ENCODE measurements around the gene TRIP10. TPM values are rescaled to one million over a fixed set of nuclear protein-coding genes. Genes with fewer than 3 reads are reported as not detected.

The TRIP10 gene
- total and polyA plus RNA-seq, 2 of the 8 experiments (the other 6 are each of a cell fraction or from before 2014, with no cell fraction given), result 27.8 to 69.5 TPM

GRCh38 chr19:6729573-6730152 is 9.8 kb upstream of the TRIP10 start:
- peak overlapping the region; percentile 13 to 41 (median 28); a peak in 3 of 8 replicates for H3K4me3 ChIP-seq (ENCODE audit: extremely low read depth in 1 of 4, insufficient read depth in 2 of 4, low read depth in 3 of 4, low read length in 4 of 4)
- H3K23me2 ChIP-seq (ENCODE audit: low read depth, low read length), result no peaks in the 10 kb centered on the region
- H3K9me3 ChIP-seq (ENCODE audit: insufficient read depth in 2 of 2, low read depth in 1 of 2, low read length in 1 of 2), result no peaks in the 10 kb centered on the region
- H4K91ac ChIP-seq (replicated peaks; ENCODE audit: insufficient read length, low read length), result no peak overlapping the region
- H2BK5ac ChIP-seq (ENCODE audit: low read depth, low read length), result no peak overlapping the region
- ChIA-PET POLR2A (ENCODE audit: partially characterized antibody) (interaction anchor here (1.0 to 3.2 kb wide), 5 partner anchors 9 to 25 kb away, joined by 3 to 14 read pairs (median 4); partner anchors contain the start of gene GPR108), CTCF (ENCODE audit: partially characterized antibody) (interaction anchor here (0.6 to 2.3 kb wide), 5 partner anchors 9 to 213 kb away, joined by 3 to 6 read pairs (median 3); no protein-coding TSS in a partner anchor)
- peak overlapping the region; percentile 26 to 50 for H3K4me2 ChIP-seq (ENCODE audit: insufficient read depth in 1 of 2, low read depth in 2 of 2, low read length in 2 of 2)
- no peak overlapping the region for H3K27ac ChIP-seq (ENCODE audit: low read depth, low read length)
- no peak overlapping the region for H4K5ac ChIP-seq (ENCODE audit: insufficient read length, low read depth, low read length)
- H3K23ac ChIP-seq (ENCODE audit: insufficient read length), result no peak overlapping the region
- no peak overlapping the region for H2AK5ac ChIP-seq (ENCODE audit: low read depth, low read length)
- TF ChIP-seq SP4 (IDR thresholded peaks at IDR 0.05; ENCODE audit: low read length) (no peak), NANOG (IDR thresholded peaks at IDR 0.05; ENCODE audit: insufficient read depth, low read depth, low read length, poor library complexity, severe bottlenecking) (no peak), SIN3A (conservative IDR thresholded peaks at IDR 0.05 in 1 of 2, IDR thresholded peaks at IDR 0.05 in 1 of 2; ENCODE audit: low read depth in 1 of 2, low read length in 2 of 2) (no peak), HDAC2 (IDR thresholded peaks at IDR 0.05; ENCODE audit: borderline replicate concordance in 1 of 2, low read depth in 2 of 2, low read length in 2 of 2) (no peak), ZNF274 (IDR thresholded peaks at IDR 0.05; ENCODE audit: borderline replicate concordance, extremely low read depth, low read length) (no peak)
- H3K9ac ChIP-seq (replicated peaks in 1 of 4; ENCODE audit: extremely low read depth in 1 of 4, low read depth in 3 of 4, low read length in 3 of 4), result no peak overlapping the region
- peaks cover 0 to 14% (median 9%) of the 10 kb centered on the region in 4 experiments; a peak in 6 of 7 replicates for H3K4me1 ChIP-seq (replicated peaks in 1 of 4; ENCODE audit: control insufficient read depth in 3 of 4, insufficient read depth in 4 of 4, low read length in 3 of 4)
- no peak overlapping the region for H2BK20ac ChIP-seq (ENCODE audit: low read length)
- no peaks in the 10 kb centered on the region for H3K79me2 ChIP-seq (ENCODE audit: control insufficient read depth in 1 of 2, insufficient read depth in 2 of 2, low read length in 2 of 2)
- H3K4ac ChIP-seq (replicated peaks; ENCODE audit: insufficient read length, low read depth, low read length), result no peak overlapping the region
- H3K36me3 ChIP-seq (ENCODE audit: control insufficient read depth in 2 of 4, insufficient read depth in 4 of 4, low read length in 3 of 4), result peaks cover 0 to 5% (median 0%) of the 10 kb centered on the region in 4 experiments; a peak in 1 of 8 replicates
- no peak overlapping the region for H2BK120ac ChIP-seq (replicated peaks; ENCODE audit: low read depth, low read length)
- no peaks in the 10 kb centered on the region; the same call in 1 of the 2 replicates for H3K79me1 ChIP-seq (ENCODE audit: low read depth, low read length)
- H4K20me1 ChIP-seq (replicated peaks in 1 of 2; ENCODE audit: control insufficient read depth in 1 of 2, insufficient read depth in 2 of 2, low read length in 2 of 2), result peaks cover 0 to 8% of the 10 kb centered on the region in 2 experiments
- FAIRE-seq (no peak), DNase-seq (ENCODE audit: low read depth in 1 of 2, low spot score in 2 of 2) (no peak)
- H3K14ac ChIP-seq (ENCODE audit: insufficient read length), result no peak overlapping the region
- no peak overlapping the region for H2BK15ac ChIP-seq (ENCODE audit: low read length)
- no peak overlapping the region; the same call in 1 of the 2 replicates for H4K8ac ChIP-seq (ENCODE audit: extremely low read depth, insufficient read depth, low read length)
- WGBS, 2 experiments (ENCODE audit: extremely low coverage in 1 of 2, insufficient coverage in 1 of 2, insufficient read length in 1 of 2, insufficient replicate concordance in 2 of 2, low coverage in 1 of 2, low lambda C conversion rate in 2 of 2, missing lambda C conversion rate in 1 of 2), result 88% methylated on average over 23 of the region's 23 CpGs; no CpG with 5 or more reads in 1 of the 2 experiments
- H2AFZ ChIP-seq (ENCODE audit: low read length), result no peak overlapping the region
- no peak overlapping the region for H2BK12ac ChIP-seq (ENCODE audit: low read depth, low read length)
- H3K18ac ChIP-seq (ENCODE audit: extremely low read depth, low read length), result no peak overlapping the region
- no peaks in the 10 kb centered on the region for H3K27me3 ChIP-seq (replicated peaks in 1 of 4; ENCODE audit: control insufficient read depth in 3 of 4, extremely low read depth in 1 of 4, insufficient read depth in 3 of 4, low read length in 3 of 4)
- H3K56ac ChIP-seq (replicated peaks; ENCODE audit: insufficient read length, low read depth, low read length), result no peak overlapping the region
